GM23248 (cell line): ENCODE results near the gene DRAM1.

Experiments used
- EZH2 ChIP-seq: fragments of 200-600 bp; sonication (generic); IDR thresholded peaks from 2 replicates; pipeline ENCODE4 v1.6.1; 2018; ENCODE audit warnings: antibody characterized with exemption, mild to moderate bottlenecking; ENCODE audit not compliant: insufficient read depth, poor library complexity, severe bottlenecking
- EZH2phosphoT487 ChIP-seq: fragments of 200-600 bp; sonication (generic); IDR thresholded peaks from 2 replicates; pipeline ENCODE4 v1.6.1; 2018; ENCODE audit warnings: antibody characterized with exemption, moderate library complexity, mild to moderate bottlenecking, low read depth; ENCODE audit not compliant: insufficient read depth

DNA sequence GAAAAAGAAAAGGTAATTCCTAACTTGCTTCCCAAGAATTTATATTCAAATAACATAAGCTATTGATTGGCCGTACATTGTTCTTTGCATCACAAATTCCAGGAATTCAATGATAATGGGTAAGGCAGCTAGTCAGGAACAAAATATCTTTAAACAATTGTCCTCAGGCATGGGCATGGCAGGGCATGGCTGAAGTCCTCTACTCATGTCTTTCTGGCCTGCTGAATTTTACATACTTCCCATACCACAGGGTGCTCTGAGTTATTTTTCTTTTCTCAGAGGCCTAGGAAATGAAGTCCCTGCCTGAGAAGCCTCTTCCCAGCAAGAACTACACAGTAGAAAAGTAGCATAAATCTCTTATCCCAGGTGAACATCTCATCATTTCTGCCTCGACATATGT lies 15.1 kb upstream of the DRAM1 start:
- TF ChIP-seq EZH2 (no peak), EZH2phosphoT487 (no peak)
